Ovary (tissue), 10 donors: ENCODE measurements around the gene PPM1B. TPM values are rescaled to one million over a fixed set of nuclear protein-coding genes. Genes with fewer than 3 reads are reported as not detected.
A peak's percentile ranks its signal among the peaks of the same experiment; 100 is the strongest.

Source experiments
- DNase-seq, 5 donors: peaks; one replicate each; pipeline ENCODE4 v3.0.0-alpha.2; 2019 to 2020
- H3K27ac ChIP-seq, 2 donors: fragments of 200-600 bp; one replicate each; pipeline versions ENCODE4 v1.5.1 to v1.8.0; 2019 to 2022
- H3K27me3 ChIP-seq: fragments of 200-600 bp; one replicate; pipeline ENCODE4 v1.8.0; 2022
- H3K36me3 ChIP-seq: fragments of 200-600 bp; sonication (generic); one replicate; pipeline ENCODE4 v1.5.1; 2019
- H3K4me1 ChIP-seq: one replicate; pipeline ENCODE4 v1.8.1; 2013; ENCODE audit warnings: mild to moderate bottlenecking, moderate library complexity; ENCODE audit not compliant: insufficient read depth
- H3K4me3 ChIP-seq: fragments of 200-600 bp; sonication (generic); one replicate; pipeline ENCODE4 v1.5.1; 2017
- H3K9me3 ChIP-seq, 2 donors: fragments of 200-600 bp in 1 of 2; sonication (generic) in 1 of 2; one replicate each; pipeline versions ENCODE4 v1.5.1 to v1.8.1; 2013 to 2019; ENCODE audit warnings: mild to moderate bottlenecking in 1 of 2, moderate library complexity in 1 of 2
- CTCF ChIP-seq, 3 donors: fragments of 450-650 bp in 2 of 3; fragments of 200-600 bp in 1 of 3; IDR thresholded peaks; one replicate each; pipeline versions ENCODE4 v1.5.1 to v1.8.0; 2016 to 2022; ENCODE audit warnings: antibody characterized with exemption in 3 of 3, mild to moderate bottlenecking in 1 of 3
- EP300 ChIP-seq: sonication (generic); formaldehyde crosslinking; IDR thresholded peaks from one replicate; pipeline ENCODE4 v1.6.1; 2017; ENCODE audit warnings: antibody characterized with exemption
- POLR2A ChIP-seq: fragments of 450-650 bp; IDR thresholded peaks from one replicate; pipeline ENCODE4 v1.6.1; 2017; ENCODE audit warnings: antibody characterized with exemption, mild to moderate bottlenecking, moderate library complexity
- WGBS, 3 donors: extraction: QIAGEN DNeasy Blood & Tissue Kit in 1 of 3; methylation state at CpG; one replicate each; pipeline versions ENCODE4 v1.1.5 to v1.1.7; 2013 to 2017; 5-methylcytosine and 5-hydroxymethylcytosine counted together
- intact Hi-C, 4 donors: fragments of 100-400 bp; cut with DNase I; formaldehyde crosslinking; loops; one replicate each; pipeline versions ENCODE4 v1.11.0 to v1.15.1; 2022 to 2023
- long read RNA-seq, 3 donors: library from polyadenylated mRNA in 2 of 3; unstranded in 2 of 3; transcript quantifications; one replicate each; pipeline ENCODE4 v2.0.0 and lab custom pipeline, GENCODE V29; 2021 to 2026
- polyA plus RNA-seq, 2 donors: library from polyadenylated mRNA; stranded (reverse); fragments of 200-250 nt in 1 of 2; fragments of 350-450 nt in 1 of 2; fragmentation: Illumina TruSeq in 1 of 2; extraction: RNeasy Lipid Tissue Mini Kit (QIAGEN cat#74804) in 1 of 2; gene quantifications; one replicate each; pipeline ENCODE4 v1.2.3, GENCODE V29; 2013 to 2014
- total RNA-seq, 7 donors: library from RNA; depleted of rRNA in 2 of 7; stranded (reverse); fragments of >200 nt in 2 of 7; fragmentation: NEBNext Ultra II Directional in 3 of 7; extraction: Animal tissue kit (Norgen Biotek cat#: 25700) in 3 of 7; gene quantifications; one replicate each; pipeline versions ENCODE4 v1.1.0 to v1.2.4, GENCODE V29; 2016 to 2023
- donor health status: DM: no; HTN: no; CAD: no; lungs with moderate emphysema.
- donor health status: DM: no; HTN: no; CAD: no.
- donor health status: Bipolar disorder and iron deficiency.
- donor health status: DM: yes; HTN: yes; CAD: no.
- donor health status: DM: no; HTN: no; CAD: no.
- donor health status: DM: yes; HTN: yes; CAD: no.

PPM1B gene
- 10 to 100 TPM; 31.2 to 43.4 (median 35.7) TPM for total RNA-seq
- polyA plus RNA-seq, result 10 to 100 TPM; 27.6 to 35.8 TPM
- long read RNA-seq, donor 1, partial matches to known transcripts, result 0 of 3 reads
- long read RNA-seq, donor 1, other reads (novel, unspliced or antisense), result 0 of 3 reads
- long read RNA-seq, donor 2, transcript PPM1B-201 (6 exons, 2,606 nt), result major isoform, 18 of 31 reads
- long read RNA-seq, donor 2, transcript PPM1B-204 (6 exons, 3,877 nt), result minor isoform, 7 of 31 reads
- long read RNA-seq, donor 2, partial matches to known transcripts, result 6 of 31 reads
- long read RNA-seq, donor 2, other reads (novel, unspliced or antisense), result 0 of 31 reads
- long read RNA-seq, donor 3, transcript PPM1B-204 (6 exons, 3,877 nt), result minor isoform, 24 of 80 reads
- long read RNA-seq, donor 3, transcript PPM1B-201 (6 exons, 2,606 nt), result major isoform, 50 of 80 reads
- long read RNA-seq, donor 3, partial matches to known transcripts, result 0 of 80 reads
- long read RNA-seq, donor 3, other reads (novel, unspliced or antisense), result 4 of 80 reads

GRCh38 chr2:44168681-44169154, at the start of gene PPM1B:
TSS of gene PPM1B (plus strand) at chr2:44168875. CDS start at chr2:44201200, 32,325 bp downstream.
- Histone ChIP-seq H3K27me3 (no peaks in the 10 kb centered on the region), H3K36me3 (no peaks in the 10 kb centered on the region), H3K4me3 (peak within 1 kb of the TSS; percentile 92), H3K4me1 (peaks cover 4% of the 10 kb centered on the region), H3K27ac (peak within 1 kb of the TSS; percentile 95 to 97), H3K9me3 (no peaks in the 10 kb centered on the region)
- TF ChIP-seq EP300, result no peak
- peak in 1 of 3 donors; percentile 22 for TF ChIP-seq CTCF (IDR thresholded peaks at IDR 0.05)
- TF ChIP-seq POLR2A, result peak; percentile 94
- peak in 4 of 5 donors; percentile 99 for DNase-seq
- 0 to 1% (median 1%) methylated on average over 32 to 49 of the region's 49 CpGs for WGBS, 3 donors
- intact Hi-C loops, result no loop called here

- H3K27me3 ChIP-seq, result no peaks in the 10 kb centered on the region
- no peaks in the 10 kb centered on the region for H3K4me1 ChIP-seq
- H3K36me3 ChIP-seq, result no peaks in the 10 kb centered on the region
- no peaks in the 10 kb centered on the region for H3K9me3 ChIP-seq
- TF ChIP-seq EP300 (no peak), CTCF (IDR thresholded peaks at IDR 0.05) (no peak), POLR2A (no peak)
- no peak overlapping the region for H3K4me3 ChIP-seq
- intact Hi-C loops, result no loop called here
- no peak for DNase-seq
- H3K27ac ChIP-seq, result no peak overlapping the region
These were observed 48.8 kb upstream of the PPM1B start for GRCh38 chr2:44119878-44120277.

- DNase-seq, result no peak
- no peaks in the 10 kb centered on the region for H3K9me3 ChIP-seq
- H3K36me3 ChIP-seq, result no peaks in the 10 kb centered on the region
- H3K27ac ChIP-seq, result no peak overlapping the region
- H3K27me3 ChIP-seq, result no peaks in the 10 kb centered on the region
- intact Hi-C loops, result no loop called here
- WGBS, 3 donors, result 53 to 59% (median 58%) methylated on average over 2 of the region's 2 CpGs
- no peaks in the 10 kb centered on the region for H3K4me1 ChIP-seq
- no peak for TF ChIP-seq POLR2A
- no peak for TF ChIP-seq CTCF (IDR thresholded peaks at IDR 0.05)
- no peak for TF ChIP-seq EP300
- no peak overlapping the region for H3K4me3 ChIP-seq
These were observed 48.2 kb upstream of the PPM1B start for GRCh38 chr2:44120428-44120827.

- Histone ChIP-seq H3K36me3 (no peaks in the 10 kb centered on the region), H3K27me3 (no peaks in the 10 kb centered on the region), H3K4me3 (no peak overlapping the region), H3K4me1 (no peaks in the 10 kb centered on the region), H3K9me3 (no peaks in the 10 kb centered on the region), H3K27ac (no peak overlapping the region)
- DNase-seq, result no peak
- 90 to 94% (median 94%) methylated on average over 3 of the region's 3 CpGs for WGBS, 3 donors
- no peak for TF ChIP-seq CTCF (IDR thresholded peaks at IDR 0.05)
- no peak for TF ChIP-seq EP300
- TF ChIP-seq POLR2A, result no peak
- intact Hi-C loops, result no loop called here
These were observed 46.8 kb upstream of the PPM1B start for GRCh38 chr2:44121899-44122298.
